Brain microvascular endothelial cell (primary cell): ENCODE results near the gene WAPL.

Source experiments
- DNase-seq: peaks from one replicate; pipeline ENCODE4 v3.0.0-alpha.2; 2020
- H3K27ac ChIP-seq: fragments of 250-450 bp; sonication (Bioruptor Pico); 2 replicates; pipeline ENCODE4 v1.5.1; 2020; ENCODE audit warnings: mild to moderate bottlenecking, moderate library complexity
- H3K27me3 ChIP-seq: fragments of 250-450 bp; sonication (Bioruptor Pico); replicated peaks from 2 replicates; pipeline ENCODE4 v1.5.1; 2020; ENCODE audit warnings: mild to moderate bottlenecking
- H3K36me3 ChIP-seq: fragments of 250-450 bp; sonication (Bioruptor Pico); replicated peaks from 2 replicates; pipeline ENCODE4 v1.5.1; 2020; ENCODE audit warnings: mild to moderate bottlenecking
- H3K4me3 ChIP-seq: 2 replicates; pipeline ENCODE4 v1.5.1; 2011; ENCODE audit warnings: low read depth, mild to moderate bottlenecking, control low read depth, low read length, moderate library complexity
- CTCF ChIP-seq: IDR thresholded peaks from 2 replicates; pipeline ENCODE4 v1.5.1; 2011; ENCODE audit warnings: low read depth, mild to moderate bottlenecking, moderate library complexity, low read length, control low read depth, inconsistent platforms; ENCODE audit errors: missing control alignments
- in situ Hi-C: cut with HindIII; loops from 2 replicates; pipeline ENCODE4 v1.10.0; 2017; ENCODE audit warnings: low sequenced_read_pairs, low pct_ligation_motif_present

Gene WAPL

GRCh38 chr10:86461963-86462804 lies 59.4 kb downstream of the WAPL start:
- H3K27ac ChIP-seq, result no peak overlapping the region
- TF ChIP-seq CTCF, result no peak
- no peaks in the 10 kb centered on the region for H3K27me3 ChIP-seq
- peaks cover 47% of the 10 kb centered on the region for H3K36me3 ChIP-seq
- no peak overlapping the region for H3K4me3 ChIP-seq
- in situ Hi-C loops, result no loop called here
- DNase-seq, result no peak

- no peak for DNase-seq
- in situ Hi-C loops, result no loop called here
- TF ChIP-seq CTCF, result no peak
- Histone ChIP-seq H3K4me3 (no peak overlapping the region), H3K27me3 (no peaks in the 10 kb centered on the region), H3K27ac (no peak overlapping the region), H3K36me3 (peaks cover 28% of the 10 kb centered on the region)
Measured at GRCh38 chr10:86451604-86451960, 70.0 kb downstream of the WAPL start.

GRCh38 chr10:86450806-86451603 lies 70.6 kb downstream of the WAPL start:
- H3K36me3 ChIP-seq, result peaks cover 28% of the 10 kb centered on the region
- no peak for TF ChIP-seq CTCF
- no peak overlapping the region for H3K4me3 ChIP-seq
- no peaks in the 10 kb centered on the region for H3K27me3 ChIP-seq
- in situ Hi-C loops, result no loop called here
- no peak overlapping the region for H3K27ac ChIP-seq
- DNase-seq, result no peak

GRCh38 chr10:86449926-86450558 lies 71.5 kb downstream of the WAPL start:
- DNase-seq, result no peak
- TF ChIP-seq CTCF, result no peak
- Histone ChIP-seq H3K27ac (no peak overlapping the region), H3K27me3 (no peaks in the 10 kb centered on the region), H3K4me3 (no peak overlapping the region), H3K36me3 (peaks cover 33% of the 10 kb centered on the region)
- in situ Hi-C loops, result no loop called here

- peak overlapping the region; percentile 26 for H3K27ac ChIP-seq
- TF ChIP-seq CTCF, result no peak
- no peak for DNase-seq
- H3K27me3 ChIP-seq, result no peaks in the 10 kb centered on the region
- no peak overlapping the region for H3K4me3 ChIP-seq
- peaks cover 27% of the 10 kb centered on the region for H3K36me3 ChIP-seq
- in situ Hi-C loops, result no loop called here
Measured at GRCh38 chr10:86447432-86447831, 74.2 kb downstream of the WAPL start.
